Stimulated activated naive CD8-positive, alpha-beta T cell treated with anti-CD3 and anti-CD28 coated beads, Interleukin-15, Interleukin-2, amounts not matched to agents 100 ng/mL and 50 ng/mL, for 24 hours (primary cell): Measurements from ENCODE around the gene HM13.
"Not testable (repeated sequence)": the region's sequence is repeated elsewhere in the genome, so short reads cannot be mapped to it uniquely, and the experiment has no call there.

ENCODE experiments used
- H3K27ac Mint-ChIP-seq: one replicate; pipeline ENCODE4 v1.8.0; 2021; ENCODE audit warnings: mild to moderate bottlenecking, mixed read lengths
- H3K27me3 Mint-ChIP-seq: one replicate; pipeline ENCODE4 v1.8.0; 2021; ENCODE audit warnings: mixed read lengths
- H3K36me3 Mint-ChIP-seq: one replicate; pipeline ENCODE4 v1.8.0; 2021; ENCODE audit warnings: low read depth, mixed read lengths
- H3K4me1 Mint-ChIP-seq: one replicate; pipeline ENCODE4 v1.8.0; 2021; ENCODE audit warnings: low read depth, mixed read lengths
- H3K4me3 Mint-ChIP-seq: one replicate; pipeline ENCODE4 v1.8.0; 2021; ENCODE audit warnings: mild to moderate bottlenecking, mixed read lengths
- H3K9me3 Mint-ChIP-seq: one replicate; pipeline ENCODE4 v1.8.0; 2021; ENCODE audit warnings: mixed read lengths

The HM13 gene, protein sequence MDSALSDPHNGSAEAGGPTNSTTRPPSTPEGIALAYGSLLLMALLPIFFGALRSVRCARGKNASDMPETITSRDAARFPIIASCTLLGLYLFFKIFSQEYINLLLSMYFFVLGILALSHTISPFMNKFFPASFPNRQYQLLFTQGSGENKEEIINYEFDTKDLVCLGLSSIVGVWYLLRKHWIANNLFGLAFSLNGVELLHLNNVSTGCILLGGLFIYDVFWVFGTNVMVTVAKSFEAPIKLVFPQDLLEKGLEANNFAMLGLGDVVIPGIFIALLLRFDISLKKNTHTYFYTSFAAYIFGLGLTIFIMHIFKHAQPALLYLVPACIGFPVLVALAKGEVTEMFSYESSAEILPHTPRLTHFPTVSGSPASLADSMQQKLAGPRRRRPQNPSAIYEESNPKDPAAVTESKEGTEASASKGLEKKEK

GRCh38 chr20:31514154-31515071 lies at the start of gene HM13:
TSS of gene HM13 (plus strand) at chr20:31514442. CDS start at chr20:31514552, 110 bp downstream.
- Mint-ChIP-seq H3K27me3 (no peaks in the 10 kb centered on the region), H3K9me3 (no peaks in the 10 kb centered on the region), H3K36me3 (peaks cover 7% of the 10 kb centered on the region), H3K4me3 (no peak within 1 kb of the TSS), H3K4me1 (peaks cover 8% of the 10 kb centered on the region), H3K27ac (peak within 1 kb of the TSS; percentile 45)

- not testable (repeated sequence) for H3K36me3 Mint-ChIP-seq
- peaks cover 15% of the 10 kb centered on the region for H3K4me1 Mint-ChIP-seq
These were observed 43.3 kb upstream of the HM13 start for GRCh38 chr20:31470946-31471345.

DNA sequence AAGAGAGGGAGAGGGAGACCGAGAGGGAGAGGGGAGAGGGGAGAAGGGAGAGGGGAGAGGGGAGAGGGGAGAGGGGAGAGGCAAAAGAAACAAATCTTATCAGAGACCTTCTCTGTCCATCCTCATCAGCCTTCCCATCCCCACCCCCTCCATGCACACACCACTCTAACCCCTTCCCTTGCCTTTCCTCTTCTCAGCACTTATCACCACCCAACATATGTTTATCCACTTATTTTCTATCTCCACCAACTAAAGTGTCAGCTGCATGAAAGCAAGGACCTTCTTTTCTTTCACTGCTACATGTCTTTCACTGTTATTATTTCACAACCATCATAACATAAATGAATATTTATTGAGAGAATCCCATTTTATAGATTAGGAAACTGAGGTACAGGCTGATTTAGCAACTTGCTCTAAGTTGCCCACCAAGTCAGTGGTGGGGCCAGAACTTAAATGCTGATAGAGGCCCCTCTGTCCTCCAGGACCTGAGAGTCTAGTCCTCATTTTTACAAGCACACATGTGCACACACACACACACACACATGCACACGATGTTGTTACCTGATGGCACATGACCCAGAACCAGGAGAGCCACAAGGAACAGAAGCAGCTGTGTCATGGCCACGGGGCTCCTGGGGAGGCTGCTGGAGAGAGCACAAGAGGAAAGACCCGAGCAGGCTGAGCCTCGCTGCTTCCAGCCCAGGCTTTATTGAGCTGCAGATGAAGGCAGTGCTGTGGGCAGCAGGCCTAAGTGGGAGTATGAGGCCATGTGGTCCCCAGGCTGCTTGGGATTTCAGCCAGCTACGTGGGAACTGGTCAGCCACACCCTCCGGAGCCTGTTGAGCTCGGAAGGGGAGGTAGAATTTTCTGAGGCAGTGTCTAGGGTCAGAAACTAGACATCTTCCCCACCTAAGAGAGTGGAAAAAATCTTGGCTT lies 41.6 kb upstream of the HM13 start:
- peaks cover 36% of the 10 kb centered on the region for H3K27me3 Mint-ChIP-seq
- peaks cover 4% of the 10 kb centered on the region for H3K36me3 Mint-ChIP-seq
- peaks cover 4% of the 10 kb centered on the region for H3K9me3 Mint-ChIP-seq
- peaks cover 15% of the 10 kb centered on the region for H3K4me1 Mint-ChIP-seq
- no peak overlapping the region for H3K4me3 Mint-ChIP-seq
- no peak overlapping the region for H3K27ac Mint-ChIP-seq

More at GRCh38 chr20:31470946-31471345, 43.3 kb upstream of the HM13 start:
- not testable (repeated sequence) for H3K4me3 Mint-ChIP-seq, H3K9me3 Mint-ChIP-seq, H3K27ac Mint-ChIP-seq
- peaks cover 21% of the 10 kb centered on the region for H3K27me3 Mint-ChIP-seq

DNA sequence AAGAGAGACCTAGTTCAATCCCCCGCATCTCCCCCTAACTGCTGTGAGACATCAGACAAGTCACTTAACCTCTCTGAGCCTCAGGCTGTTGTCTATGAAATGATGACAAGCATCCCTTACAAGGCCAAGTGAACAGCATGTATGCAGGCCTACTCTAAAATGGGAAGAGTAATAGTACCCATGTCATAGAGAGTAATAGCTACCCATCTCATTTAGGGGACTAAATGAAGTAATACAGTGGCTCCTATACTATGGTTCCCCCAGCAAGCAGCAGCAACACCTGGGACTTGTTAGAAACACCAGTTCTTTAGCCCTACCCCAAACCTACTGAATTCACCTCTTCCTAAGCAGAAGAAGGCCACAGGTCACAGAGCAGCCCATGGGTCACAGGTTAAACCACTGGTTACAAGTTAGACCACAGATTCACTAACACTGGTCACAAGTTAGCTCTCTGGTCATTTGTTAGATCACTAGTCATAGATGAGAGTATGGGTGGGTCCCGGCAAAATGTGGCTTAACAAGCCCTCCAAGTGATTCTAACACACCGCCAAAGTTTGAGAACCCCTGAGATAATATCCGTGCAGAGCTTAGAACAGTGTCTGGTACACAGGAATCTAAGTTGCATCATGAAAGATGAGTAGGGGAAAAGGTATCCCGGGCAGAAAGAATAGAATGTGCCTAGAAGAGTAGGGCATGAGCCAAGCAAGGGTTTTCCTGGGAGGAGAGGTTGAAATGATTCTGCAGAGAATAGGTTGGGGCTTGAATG lies 40.7 kb upstream of the HM13 start:
- Mint-ChIP-seq H3K27me3 (peaks cover 44% of the 10 kb centered on the region), H3K4me3 (no peak overlapping the region), H3K9me3 (peaks cover 4% of the 10 kb centered on the region), H3K27ac (no peak overlapping the region), H3K36me3 (peaks cover 4% of the 10 kb centered on the region), H3K4me1 (peaks cover 15% of the 10 kb centered on the region)

DNA sequence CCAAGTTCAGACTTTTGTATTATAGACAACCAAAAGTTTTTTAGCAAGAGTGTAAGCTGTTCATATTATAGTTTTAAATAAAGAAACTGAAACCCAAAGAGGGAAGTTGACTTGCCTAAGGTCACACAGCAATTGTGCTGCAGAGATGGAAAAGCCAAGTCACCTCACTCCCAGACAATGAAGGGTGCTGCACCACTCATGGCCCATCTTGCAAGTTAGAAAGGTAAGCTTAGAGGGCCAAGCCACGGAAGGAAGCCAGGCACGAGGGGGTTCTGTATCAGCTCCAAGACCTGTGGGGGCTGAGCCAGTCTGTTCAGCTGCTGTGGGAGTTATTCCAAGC lies 40.2 kb upstream of the HM13 start:
- Mint-ChIP-seq H3K9me3 (peaks cover 4% of the 10 kb centered on the region), H3K4me1 (peaks cover 15% of the 10 kb centered on the region), H3K27me3 (peaks cover 47% of the 10 kb centered on the region), H3K36me3 (peaks cover 4% of the 10 kb centered on the region), H3K27ac (no peak overlapping the region), H3K4me3 (no peak overlapping the region)

DNA sequence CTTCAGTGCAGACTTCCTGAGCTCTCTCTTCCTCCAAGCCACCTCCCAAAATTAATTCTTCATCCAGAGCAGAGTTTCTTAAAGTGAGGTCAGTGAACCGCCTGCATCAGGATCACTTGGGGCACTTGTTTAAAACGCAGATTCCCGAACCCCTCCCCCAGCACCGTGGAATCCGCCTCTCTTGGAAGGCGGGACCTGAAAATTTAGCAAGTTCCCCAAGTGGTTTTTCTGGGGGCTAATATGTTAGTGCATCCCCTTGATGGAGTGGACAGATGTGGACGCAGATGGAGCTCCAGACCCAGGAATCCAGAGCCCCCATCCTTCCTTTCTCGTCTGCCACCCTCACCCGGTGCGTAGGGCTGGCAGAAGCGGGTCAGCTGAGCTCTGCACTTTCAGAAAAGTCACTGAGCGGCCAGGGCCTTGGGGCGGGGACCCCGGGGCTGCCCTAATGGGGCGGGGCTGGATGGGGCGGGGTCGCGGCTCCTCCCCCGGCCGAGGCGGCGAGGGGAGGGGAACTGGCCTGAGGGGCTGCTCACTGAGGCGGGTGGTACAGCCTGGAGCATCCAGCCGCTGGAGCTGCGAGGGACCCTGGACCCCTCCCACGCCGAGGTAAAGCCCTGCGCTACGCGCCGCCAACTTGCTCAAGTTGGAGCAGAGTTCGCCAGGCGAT lies 39.3 kb upstream of the HM13 start, which contains the start of the genes DEFB124 and REM1:
TSS of gene DEFB124 (minus strand) at position 370 of the 670 bp plus-strand sequence. CDS start 2,114 bp downstream, outside the sequence.
TSS of gene REM1 (plus strand) at position 531 of the 670 bp plus-strand sequence. CDS start 1,158 bp downstream, outside the sequence.
- Mint-ChIP-seq H3K27me3 (peaks cover 51% of the 10 kb centered on the region), H3K36me3 (peaks cover 4% of the 10 kb centered on the region), H3K4me1 (peaks cover 15% of the 10 kb centered on the region), H3K4me3 (no peak within 1 kb of the TSS), H3K27ac (no peak within 1 kb of the TSS), H3K9me3 (peaks cover 4% of the 10 kb centered on the region)

DNA sequence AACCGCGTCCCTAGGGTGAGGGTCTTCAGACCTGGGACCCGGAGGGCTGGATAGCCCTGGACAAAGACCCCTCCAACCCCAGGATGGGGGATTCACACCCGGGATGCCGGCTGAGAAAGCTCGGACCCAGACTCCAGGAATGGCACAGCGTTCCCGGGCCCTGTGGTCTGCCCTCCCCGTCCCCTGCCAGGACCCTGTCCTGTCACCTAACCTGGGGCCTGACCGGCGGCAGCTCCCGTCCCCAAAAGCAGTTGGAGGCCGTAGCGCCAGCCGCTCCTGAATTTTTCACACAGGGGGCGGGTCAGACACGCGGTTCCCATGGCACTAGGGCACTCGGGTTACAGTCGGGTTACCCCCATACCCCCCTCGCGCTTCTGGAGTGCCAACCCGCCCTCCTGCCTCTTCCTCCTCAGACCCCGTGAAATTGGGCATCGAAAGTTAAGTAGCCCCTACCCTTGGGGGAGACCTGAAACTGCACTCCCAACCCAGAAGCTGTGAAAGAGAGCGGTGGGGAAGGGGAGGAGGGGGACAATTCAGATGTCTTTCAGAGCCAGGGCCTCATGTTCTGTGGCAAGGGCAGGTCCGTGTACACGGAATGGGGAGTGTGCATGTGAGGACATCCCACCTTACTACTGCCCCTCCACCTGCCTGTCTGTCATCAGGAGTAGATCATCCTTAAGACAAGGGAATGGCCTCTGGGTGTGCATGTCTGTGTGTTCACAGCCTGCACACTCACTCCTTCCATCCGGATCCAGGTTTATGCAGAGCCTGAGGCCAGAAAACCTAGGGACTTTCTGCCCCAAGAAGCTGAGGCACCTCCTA lies 38.6 kb upstream of the HM13 start:
- Mint-ChIP-seq H3K27ac (no peak overlapping the region), H3K27me3 (peaks cover 51% of the 10 kb centered on the region), H3K4me1 (peaks cover 15% of the 10 kb centered on the region), H3K36me3 (peaks cover 4% of the 10 kb centered on the region), H3K4me3 (no peak overlapping the region), H3K9me3 (peaks cover 4% of the 10 kb centered on the region)

- Mint-ChIP-seq H3K27me3 (peaks cover 52% of the 10 kb centered on the region), H3K9me3 (peaks cover 4% of the 10 kb centered on the region), H3K4me1 (peaks cover 15% of the 10 kb centered on the region), H3K36me3 (peaks cover 4% of the 10 kb centered on the region), H3K27ac (no peak overlapping the region), H3K4me3 (no peak overlapping the region)
These were observed 38.0 kb upstream of the HM13 start for GRCh38 chr20:31476294-31476585.

DNA sequence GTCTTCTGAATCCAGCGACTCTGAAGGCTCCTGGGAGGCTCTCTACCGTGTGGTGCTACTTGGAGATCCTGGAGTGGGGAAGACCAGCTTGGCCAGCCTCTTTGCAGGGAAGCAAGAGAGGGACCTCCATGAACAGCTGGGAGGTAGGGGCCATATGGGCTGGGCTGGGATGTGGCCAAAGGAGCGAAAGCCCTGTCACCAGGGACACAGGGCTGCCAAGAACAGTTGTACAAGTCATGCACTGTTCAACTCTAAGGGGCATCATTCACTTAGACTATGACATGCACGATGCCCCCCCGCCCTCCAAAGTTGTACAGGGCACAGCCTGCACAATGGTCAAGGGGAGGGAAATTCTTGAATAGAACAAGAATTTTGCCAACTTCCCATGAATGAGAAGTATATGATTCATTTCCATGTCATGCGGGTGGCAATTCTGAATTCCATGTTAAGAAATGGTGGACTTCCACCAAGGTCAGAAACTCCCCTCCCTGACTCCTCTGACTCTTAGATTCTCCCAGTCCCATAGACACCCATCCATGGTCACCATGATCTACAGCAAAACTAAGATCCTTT lies 37.5 kb upstream of the HM13 start:
- Mint-ChIP-seq H3K27ac (no peak overlapping the region), H3K4me3 (no peak overlapping the region), H3K36me3 (peaks cover 4% of the 10 kb centered on the region), H3K9me3 (peaks cover 4% of the 10 kb centered on the region), H3K27me3 (peaks cover 55% of the 10 kb centered on the region), H3K4me1 (peaks cover 15% of the 10 kb centered on the region)

- H3K27me3 Mint-ChIP-seq, result peaks cover 41% of the 10 kb centered on the region
- no peak overlapping the region for H3K27ac Mint-ChIP-seq
These were observed 30.2 kb upstream of the HM13 start for GRCh38 chr20:31484001-31484400.

GRCh38 chr20:31485450-31486339 lies 28.5 kb upstream of the HM13 start:
- Mint-ChIP-seq H3K4me1 (peaks cover 21% of the 10 kb centered on the region), H3K36me3 (no peaks in the 10 kb centered on the region), H3K4me3 (no peak overlapping the region), H3K27me3 (peaks cover 40% of the 10 kb centered on the region), H3K27ac (peak overlapping the region; percentile 71), H3K9me3 (no peaks in the 10 kb centered on the region)

More at GRCh38 chr20:31484001-31484400, 30.2 kb upstream of the HM13 start:
- Mint-ChIP-seq H3K4me1 (peaks cover 21% of the 10 kb centered on the region), H3K4me3 (no peak overlapping the region), H3K9me3 (no peaks in the 10 kb centered on the region), H3K36me3 (no peaks in the 10 kb centered on the region)

- no peak overlapping the region for H3K4me3 Mint-ChIP-seq
- no peak overlapping the region for H3K27ac Mint-ChIP-seq
- peaks cover 21% of the 10 kb centered on the region for H3K4me1 Mint-ChIP-seq
- H3K27me3 Mint-ChIP-seq, result peaks cover 32% of the 10 kb centered on the region
- H3K9me3 Mint-ChIP-seq, result no peaks in the 10 kb centered on the region
- no peaks in the 10 kb centered on the region for H3K36me3 Mint-ChIP-seq
These were observed 26.1 kb upstream of the HM13 start for GRCh38 chr20:31488115-31488514.
